Stimulated activated CD8-positive, alpha-beta memory T cell treated with anti-CD3 and anti-CD28 coated beads, Interleukin-7, amount 100 ng/mL, for 24 hours (primary cell): Measurements from ENCODE around the gene CEP85L.

Experiments
- DNase-seq: peaks from one replicate; pipeline ENCODE4 v3.0.0-alpha.2; 2020; ENCODE audit warnings: low read depth

CEP85L gene

DNA sequence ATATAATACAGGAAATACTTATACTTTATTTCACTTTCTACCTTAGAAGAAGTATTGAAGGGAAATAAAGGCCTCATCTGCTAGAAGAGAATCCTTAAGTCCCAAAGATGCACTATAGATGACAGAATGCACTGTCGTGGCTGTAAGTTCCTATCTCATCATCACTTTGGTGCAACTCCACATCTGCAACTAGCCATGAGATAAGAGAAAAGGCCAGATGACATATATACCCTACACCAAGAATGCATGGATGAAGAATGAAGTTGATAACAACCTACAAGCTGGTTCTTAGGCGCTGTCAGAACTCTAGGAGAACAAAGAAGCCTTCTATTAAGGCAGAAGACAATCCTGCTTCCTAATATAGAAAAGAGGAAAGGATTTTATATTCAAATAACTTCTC is 114.9 kb downstream of the CEP85L start:
- no peak for DNase-seq

DNA sequence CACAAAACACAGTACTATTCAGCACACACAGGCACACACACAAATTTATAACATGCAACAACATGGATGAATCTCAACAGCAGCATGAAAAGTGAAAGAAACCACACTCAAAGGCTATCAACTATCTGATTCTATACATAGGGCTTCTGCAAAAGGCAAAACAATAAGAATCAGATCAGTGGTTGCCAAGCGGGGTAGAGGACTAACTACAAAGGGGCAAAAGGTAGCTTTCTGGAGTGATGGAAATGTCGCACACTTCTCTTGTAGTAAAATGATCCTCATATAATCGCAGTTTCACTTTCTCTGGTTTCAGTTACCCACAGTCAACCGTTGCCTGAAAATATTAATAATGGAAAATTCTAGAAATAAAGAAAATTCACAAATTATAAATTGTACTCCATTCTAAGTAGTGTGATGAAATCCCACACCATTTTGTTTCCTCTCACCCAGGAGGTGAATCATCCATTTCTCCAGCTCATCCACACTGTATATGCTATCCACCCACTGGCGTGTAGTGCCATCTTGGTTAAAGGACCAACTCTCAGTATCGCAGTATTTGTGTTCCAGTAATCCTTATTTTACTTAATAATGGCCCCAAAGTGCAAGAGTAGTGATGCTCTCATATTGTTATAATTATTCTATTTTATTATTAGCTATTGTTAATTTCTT is 116.1 kb downstream of the CEP85L start:
- DNase-seq: no peak

- no peak for DNase-seq
Observed at GRCh38 chr6:118530942-118531341, 120.4 kb downstream of the CEP85L start.

DNA sequence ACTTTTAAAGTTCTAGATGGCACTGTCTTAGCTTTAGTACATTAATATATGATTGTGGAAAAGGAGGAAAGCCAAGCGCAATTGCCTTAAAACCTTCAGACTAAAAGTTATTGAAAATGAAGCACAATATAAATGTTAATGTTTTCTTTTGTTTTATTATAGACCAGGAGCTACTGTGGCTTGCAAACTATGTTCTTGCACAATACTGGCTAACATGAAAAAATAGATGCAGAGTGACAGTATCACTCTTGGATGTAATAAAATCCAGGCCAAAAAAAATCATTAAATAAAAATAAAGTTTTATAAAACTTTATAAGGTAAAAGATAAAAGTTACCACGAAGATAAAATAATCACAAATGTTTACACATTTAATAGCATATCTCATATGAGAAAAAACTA is 121.6 kb downstream of the CEP85L start:
- DNase-seq: no peak

GRCh38 chr6:118528129-118528528 is 123.3 kb downstream of the CEP85L start:
- no peak for DNase-seq

- DNase-seq: no peak
Observed at GRCh38 chr6:118525913-118526780, 125.2 kb downstream of the CEP85L start.

GRCh38 chr6:118524686-118525085 is 126.7 kb downstream of the CEP85L start:
- DNase-seq: no peak

- no peak for DNase-seq
Observed at GRCh38 chr6:118523216-118523615, 128.2 kb downstream of the CEP85L start.

DNA sequence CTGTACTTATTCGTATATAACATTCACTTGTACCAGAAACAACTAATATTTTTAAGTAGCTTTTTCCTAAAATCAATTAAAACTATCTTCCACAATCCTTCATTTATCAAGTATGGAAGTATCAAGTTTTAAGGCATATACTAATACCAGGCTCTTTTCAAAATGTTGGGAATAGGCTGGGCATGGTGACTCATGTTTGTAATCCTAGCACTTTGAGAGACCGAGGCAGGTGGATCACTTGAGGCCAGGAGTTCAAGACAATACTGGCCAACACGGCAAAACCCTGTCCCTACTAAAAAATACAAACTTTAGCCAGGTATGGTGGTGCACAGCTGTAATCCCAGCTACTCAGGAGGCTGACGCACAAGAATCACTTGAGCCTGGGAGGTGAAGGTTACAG is 129.0 kb downstream of the CEP85L start:
- DNase-seq: no peak

DNA sequence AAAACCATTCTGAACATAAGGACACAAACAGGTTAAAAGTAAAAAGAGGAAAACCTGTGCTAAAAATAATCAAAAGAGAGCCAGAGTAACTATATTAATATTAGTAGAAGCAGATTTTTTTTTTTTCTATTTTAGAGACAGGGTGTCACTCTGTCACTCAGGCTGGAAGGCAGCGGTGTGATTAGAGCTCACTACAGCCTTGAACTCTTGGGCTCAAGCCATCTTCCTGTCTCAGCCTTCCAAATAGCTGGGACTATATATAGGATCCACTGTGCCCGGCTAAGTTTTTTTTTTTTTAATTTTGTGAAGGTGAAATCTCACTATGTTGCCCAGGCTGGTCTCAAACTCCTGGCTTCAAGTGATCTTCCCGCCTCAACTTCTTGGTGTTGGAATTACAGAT is 136.7 kb downstream of the CEP85L start:
- DNase-seq: no peak

DNA sequence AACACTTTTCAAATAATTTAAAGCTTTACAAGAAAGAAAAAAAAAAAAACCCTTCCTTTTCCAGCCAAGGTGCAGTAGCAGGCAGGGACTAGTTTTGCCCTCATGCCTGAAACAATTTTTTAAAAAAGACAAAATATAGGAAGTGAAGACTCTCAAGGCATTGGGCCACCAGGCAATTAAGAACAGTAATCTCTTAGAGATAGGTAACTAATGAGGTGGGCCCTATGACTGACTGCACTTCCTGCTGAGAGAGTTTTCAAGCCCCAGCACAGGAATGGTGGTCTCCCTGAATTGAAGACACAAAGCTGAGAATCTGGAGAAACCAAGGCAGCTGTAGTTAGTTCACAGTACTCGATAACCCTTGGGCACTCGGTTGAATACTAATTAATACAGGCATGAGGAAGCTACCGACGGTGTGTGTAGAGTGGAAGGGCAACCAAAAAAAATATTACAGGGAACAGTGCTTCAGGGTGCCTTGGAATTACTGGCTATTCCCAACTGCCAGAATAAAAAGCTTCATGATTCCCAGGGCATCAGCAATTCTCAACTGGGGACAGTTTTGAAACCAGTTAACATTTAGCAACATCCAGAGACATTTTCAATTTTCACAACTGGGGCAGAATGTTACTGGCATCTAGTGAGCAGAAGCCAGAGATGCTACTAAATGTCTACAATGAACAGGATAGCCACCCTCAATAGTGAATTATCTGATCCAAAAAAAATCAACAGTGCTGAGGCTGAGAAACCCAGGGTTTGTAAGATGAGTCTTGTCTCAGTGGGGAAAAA is 139.3 kb downstream of the CEP85L start:
- no peak for DNase-seq

DNA sequence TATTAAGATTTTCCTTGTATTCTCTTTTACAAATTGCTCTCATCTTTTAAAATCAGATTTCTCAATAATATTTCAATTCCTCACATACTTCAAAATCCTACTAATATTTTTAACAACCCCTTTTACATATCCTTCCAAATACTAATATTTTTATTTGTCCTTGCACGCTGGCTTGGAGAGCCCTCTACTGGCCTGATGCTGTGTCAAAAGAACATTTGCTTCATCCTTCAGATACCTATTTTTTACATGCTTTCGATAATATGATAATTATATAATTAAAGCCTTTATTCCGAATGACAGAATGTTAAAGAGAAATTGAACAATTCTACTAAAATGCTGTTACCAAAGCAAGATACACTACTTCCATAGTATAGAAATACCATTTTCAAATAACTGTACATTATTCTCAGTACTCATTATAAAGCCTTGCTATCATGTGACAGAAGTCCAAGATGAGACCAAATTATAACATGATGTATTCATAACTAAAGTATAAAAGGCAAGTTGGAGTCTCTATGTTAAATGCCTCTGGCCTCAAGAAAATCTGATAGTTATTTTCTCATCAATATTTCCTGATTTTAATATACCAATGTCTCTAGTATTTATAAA is 142.3 kb downstream of the CEP85L start:
- DNase-seq: no peak

- no peak for DNase-seq
Observed at GRCh38 chr6:118507636-118508035, 143.8 kb downstream of the CEP85L start.

GRCh38 chr6:118506071-118506638 is 145.2 kb downstream of the CEP85L start:
- DNase-seq: no peak

DNA sequence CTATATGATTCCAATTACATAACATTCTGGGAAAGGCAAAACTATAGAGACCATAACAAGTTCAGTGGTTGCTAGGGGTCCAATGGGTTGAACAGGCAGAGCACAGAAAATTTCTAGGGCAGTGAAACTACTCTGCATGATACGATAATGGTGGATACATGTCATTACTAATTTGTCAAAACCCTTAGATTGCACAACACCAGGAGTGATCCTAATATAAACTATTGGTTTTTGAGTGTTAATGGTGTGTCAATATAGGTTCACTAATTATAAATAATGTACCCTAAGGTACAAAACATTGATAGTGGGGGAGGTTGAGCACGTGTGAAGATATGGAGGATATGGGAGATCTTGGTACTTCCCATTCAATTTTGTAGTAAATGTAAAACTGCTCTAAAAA is 145.7 kb downstream of the CEP85L start:
- no peak for DNase-seq

GRCh38 chr6:118504611-118505010 is 146.8 kb downstream of the CEP85L start:
- DNase-seq: no peak

DNA sequence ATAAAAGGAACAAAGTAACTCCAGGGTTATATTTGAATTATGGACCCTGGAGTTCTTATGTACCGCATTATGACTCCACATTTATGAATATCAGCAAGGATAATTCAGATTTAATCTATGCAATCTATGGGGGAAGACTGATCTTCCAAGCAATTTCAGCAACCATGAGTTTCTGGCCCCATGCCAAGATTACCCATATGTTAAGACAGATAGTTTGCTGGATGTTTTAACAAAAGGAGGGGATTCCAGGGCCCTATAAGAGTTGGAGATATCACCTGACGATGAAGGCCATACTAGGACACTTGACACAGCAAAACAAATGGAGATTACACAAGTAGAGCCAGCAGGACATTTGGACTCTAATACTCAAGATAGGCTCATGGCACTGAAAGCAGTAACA is 149.2 kb downstream of the CEP85L start:
- DNase-seq: no peak

DNA sequence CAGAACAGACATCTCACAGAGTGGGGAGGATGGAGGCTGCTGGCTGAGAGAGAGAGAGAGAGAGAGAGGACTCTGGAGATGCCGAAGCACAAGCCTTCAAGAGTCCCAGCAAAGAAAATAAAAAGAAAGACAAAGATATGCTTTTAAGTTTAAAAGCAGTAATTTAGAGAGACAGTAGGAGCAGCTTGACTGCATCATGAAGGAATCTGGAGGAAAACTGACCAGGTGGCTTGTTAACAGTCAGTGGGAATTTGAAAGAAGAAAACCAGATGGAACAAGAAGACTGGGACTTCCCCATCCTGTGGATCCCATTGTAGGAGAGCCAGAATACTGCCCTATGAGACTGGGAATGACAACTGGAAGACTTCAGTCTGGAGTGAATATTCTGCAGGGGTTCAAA is 149.6 kb downstream of the CEP85L start:
- no peak for DNase-seq

- DNase-seq: no peak
Observed at GRCh38 chr6:118501099-118501498, 150.3 kb downstream of the CEP85L start.

DNA sequence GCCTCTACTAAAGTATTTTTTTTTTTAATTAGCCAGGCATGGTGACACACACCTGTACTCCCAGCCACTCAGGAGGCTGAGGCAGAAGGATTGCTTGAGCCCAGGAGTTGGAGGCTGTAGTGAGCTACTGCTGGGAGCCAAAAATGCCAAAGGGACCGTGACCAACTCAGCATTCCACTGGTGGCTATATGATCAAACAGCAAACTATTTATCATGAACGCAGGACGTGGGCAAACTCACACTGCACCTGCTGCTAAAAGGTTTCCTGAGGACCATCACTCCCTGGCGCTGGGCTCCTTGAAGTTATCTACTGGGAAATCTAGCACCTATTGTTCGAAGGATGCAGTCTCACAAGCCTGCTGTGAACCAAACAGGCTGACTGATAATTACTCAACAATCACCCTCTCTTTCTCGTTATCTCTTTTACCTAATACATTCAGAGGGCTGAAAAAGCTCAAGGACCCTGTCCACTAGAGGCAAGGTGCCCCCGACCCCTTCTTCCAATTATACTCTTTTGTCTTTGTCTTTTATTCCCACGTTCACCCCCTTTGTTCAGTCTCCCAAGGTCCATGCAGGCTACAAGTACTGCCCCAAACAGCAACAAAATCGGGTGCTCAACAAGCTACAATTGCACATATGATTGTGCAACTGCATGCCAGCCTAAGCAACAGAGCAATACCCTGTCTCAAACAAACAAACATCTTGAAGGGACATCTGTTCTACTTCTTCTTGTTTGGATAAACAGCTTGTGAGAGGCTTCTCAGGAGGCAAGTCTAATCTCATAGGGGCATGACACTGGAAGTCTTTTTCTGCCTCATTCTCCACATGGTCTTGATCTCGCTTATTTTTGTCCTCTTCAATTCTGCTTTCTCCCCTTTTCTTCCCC is 151.0 kb downstream of the CEP85L start:
- DNase-seq: no peak
